Hippocampal formation (tissue), 2 donors: ENCODE results near the gene REM2.

Experiments
- DNase-seq, 2 donors: peaks; one replicate each; lab custom pipeline; 2025; lab: John Stamatoyannopoulos, UW

Gene REM2

DNA sequence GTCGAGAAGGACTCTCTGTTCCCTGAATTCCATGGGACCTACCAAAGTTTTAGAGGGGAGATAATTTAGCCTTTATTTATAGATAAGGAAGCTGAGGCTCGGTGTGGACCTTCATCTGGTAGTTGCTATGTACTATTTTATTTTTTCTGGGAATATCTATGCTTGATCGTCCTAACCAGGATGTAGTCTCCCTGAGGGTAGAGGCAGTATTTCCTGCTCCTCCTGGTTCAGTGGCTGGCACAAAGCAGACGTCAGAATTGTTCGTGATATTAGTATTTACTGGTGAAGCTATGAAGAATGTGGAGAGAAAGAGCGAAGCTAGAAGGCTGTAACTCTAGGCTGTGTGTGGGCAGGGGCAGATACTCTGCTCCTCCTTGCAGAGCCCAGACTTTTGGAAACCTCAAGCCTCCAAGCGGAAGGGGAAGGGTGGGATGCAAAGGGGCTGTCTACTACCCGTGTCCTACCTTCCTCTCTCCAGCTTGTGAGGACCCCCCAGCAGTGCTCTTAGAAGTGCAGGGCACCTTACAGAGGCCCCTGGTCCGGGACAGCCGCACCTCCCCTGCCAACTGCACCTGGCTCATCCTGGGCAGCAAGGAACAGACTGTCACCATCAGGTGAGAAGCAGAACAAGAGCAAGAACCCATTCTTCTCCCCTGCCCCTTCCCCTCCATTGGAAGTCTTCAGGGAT is 10.0 kb upstream of the REM2 start:
- DNase-seq = no peak

DNA sequence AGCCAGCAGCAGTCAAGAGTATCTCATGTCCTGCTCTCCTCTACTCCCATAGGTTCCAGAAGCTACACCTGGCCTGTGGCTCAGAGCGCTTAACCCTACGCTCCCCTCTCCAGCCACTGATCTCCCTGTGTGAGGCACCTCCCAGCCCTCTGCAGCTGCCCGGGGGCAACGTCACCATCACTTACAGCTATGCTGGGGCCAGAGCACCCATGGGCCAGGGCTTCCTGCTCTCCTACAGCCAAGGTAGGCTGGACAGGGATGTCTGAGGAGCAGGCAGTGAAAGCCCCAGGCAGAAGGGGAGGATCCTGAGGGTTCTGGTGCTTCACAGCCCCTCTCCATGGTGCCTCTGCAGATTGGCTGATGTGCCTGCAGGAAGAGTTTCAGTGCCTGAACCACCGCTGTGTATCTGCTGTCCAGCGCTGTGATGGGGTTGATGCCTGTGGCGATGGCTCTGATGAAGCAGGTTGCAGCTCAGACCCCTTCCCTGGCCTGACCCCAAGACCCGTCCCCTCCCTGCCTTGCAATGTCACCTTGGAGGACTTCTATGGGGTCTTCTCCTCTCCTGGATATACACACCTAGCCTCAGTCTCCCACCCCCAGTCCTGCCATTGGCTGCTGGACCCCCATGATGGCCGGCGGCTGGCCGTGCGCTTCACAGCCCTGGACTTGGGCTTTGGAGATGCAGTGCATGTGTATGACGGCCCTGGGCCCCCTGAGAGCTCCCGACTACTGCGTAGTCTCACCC is 7.8 kb upstream of the REM2 start:
- no peak for DNase-seq

DNA sequence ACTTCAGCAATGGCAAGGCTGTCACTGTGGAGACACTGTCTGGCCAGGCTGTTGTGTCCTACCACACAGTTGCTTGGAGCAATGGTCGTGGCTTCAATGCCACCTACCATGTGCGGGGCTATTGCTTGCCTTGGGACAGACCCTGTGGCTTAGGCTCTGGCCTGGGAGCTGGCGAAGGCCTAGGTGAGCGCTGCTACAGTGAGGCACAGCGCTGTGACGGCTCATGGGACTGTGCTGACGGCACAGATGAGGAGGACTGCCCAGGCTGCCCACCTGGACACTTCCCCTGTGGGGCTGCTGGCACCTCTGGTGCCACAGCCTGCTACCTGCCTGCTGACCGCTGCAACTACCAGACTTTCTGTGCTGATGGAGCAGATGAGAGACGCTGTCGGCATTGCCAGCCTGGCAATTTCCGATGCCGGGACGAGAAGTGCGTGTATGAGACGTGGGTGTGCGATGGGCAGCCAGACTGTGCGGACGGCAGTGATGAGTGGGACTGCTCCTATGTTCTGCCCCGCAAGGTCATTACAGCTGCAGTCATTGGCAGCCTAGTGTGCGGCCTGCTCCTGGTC is 7.2 kb upstream of the REM2 start:
- DNase-seq = no peak

DNA sequence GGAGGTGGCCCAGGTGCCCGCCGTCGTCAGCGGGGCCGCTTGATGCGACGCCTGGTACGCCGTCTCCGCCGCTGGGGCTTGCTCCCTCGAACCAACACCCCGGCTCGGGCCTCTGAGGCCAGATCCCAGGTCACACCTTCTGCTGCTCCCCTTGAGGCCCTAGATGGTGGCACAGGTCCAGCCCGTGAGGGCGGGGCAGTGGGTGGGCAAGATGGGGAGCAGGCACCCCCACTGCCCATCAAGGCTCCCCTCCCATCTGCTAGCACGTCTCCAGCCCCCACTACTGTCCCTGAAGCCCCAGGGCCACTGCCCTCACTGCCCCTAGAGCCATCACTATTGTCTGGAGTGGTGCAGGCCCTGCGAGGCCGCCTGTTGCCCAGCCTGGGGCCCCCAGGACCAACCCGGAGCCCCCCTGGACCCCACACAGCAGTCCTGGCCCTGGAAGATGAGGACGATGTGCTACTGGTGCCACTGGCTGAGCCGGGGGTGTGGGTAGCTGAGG is 6.0 kb upstream of the REM2 start:
- DNase-seq = no peak

DNA sequence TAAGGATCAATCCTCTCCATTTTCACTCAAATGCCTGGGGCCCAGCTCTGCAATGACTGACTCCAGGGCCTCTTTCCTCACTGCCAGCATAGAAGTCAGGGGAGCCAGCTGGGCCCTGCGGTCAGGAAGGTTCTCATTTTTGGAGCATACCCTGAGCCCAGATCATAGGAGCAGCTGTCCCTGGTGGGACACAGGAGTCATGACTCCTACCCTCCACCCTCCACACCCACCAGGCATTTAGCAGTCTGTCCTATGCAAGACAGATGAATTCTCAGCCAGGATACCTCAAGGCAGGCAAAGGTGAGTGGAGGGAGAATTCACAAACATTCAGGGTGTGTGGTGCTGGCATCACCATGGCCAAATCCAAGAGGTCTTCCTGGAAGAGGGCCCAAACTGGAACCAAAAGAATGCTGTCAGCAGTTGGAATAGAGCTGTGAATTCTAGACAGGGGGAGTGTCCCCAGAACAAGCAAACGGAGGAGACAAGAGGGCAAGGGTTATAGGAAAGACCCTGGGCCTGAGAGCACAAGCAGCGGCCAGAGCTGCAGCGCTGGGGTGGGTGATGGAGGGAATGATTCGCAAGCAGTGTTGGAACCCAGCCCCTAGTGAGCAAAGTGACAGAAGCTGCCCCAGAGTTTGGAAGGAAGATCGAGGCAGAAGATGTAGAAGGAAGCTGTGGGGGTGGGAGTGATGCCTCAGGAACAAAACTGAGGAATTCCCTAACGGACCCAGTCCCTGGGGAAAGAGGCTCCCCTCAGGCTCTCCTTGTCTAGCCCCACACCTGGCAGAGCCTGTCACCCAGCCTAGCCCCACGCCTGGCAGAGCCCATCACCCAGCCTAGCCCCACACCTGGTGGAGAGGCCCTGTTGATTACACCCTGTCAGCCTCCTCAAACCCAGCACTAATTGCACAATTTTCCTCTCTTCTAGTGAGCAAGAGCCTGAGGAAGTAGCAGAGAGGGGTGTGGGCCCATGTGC is 4.5 kb upstream of the REM2 start:
- DNase-seq = no peak

DNA sequence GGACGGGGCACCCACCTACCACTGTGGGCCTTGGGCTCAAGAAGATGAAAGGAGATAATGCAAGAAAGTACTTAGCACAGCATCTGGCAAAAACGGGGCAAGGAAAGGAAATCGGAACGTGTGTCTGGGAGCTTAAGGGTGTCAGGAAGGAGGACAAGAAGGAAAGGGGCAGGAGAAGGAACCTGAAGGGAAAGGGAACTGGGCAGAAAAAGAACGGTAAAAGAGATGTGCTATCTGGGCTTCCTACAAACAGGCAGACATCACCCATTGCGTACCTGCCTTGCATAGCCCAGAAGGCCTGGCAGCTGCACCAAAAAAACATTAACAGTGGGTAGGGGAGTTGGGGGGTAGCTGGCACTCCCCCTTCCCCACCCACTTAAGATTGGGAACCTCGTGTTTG is 958 bp upstream of the REM2 start:
- no peak for DNase-seq

DNA sequence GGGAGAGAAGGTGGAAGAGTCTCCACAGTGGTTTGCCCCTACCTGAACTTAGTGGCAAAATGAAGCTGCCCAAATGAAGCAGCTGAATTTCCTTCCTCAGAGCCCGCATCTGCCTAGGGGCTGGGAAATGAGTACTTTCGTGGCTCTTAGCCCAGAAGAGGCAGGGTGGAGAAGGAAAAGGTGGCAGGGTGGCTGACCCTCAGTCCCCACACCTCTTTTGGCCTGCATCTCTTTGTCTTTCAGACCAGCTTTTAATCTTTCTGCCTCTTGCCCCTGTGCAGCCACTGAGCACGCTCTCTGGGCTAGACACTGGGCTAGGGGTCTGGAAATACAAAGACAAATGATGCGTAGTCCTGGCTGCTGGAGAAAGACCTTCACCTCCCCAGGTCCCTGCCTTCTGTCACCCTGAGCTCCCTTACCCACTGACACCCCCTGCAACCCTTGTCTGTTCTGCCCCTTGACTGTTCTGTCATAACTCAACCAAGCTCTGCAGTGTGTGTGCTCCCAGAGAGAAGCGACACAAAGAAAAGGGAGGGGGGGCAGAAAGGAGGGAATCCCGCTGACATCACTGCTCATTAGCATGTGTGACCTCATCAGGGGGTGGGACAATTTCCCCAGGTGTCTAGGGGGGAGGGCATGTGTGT is 371 bp upstream of the REM2 start:
- no peak for DNase-seq

DNA sequence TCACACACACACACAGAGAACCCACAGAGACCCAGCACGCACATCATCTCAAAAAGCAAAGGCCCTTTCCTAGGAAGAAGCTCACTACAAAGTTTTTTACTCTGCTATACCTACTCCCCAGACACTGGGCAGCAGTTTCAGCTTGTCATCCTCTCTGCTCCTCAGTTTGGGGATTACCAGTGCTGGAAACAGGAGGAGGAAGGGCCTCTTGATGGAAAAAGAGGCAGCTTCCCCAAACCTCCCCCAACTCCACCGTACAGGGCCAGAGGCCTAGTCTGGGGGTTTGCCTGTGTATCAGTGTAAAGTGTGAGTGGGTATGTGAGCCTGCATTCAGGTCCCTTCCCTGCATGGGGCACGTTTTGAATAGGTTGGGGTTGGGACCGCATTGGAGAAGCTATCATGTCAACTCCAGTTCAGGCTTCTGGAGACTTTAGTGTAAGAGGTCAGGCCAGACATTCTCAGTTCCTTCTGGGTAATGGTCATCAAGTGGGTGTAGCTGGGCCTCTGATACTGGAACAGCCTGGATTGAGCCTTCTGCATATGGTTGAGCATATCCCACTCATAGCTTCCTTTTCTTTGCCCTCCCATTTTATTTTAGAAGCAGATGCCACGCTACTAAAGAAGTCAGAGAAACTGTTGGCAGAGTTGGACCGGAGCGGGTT is 1.2 kb downstream of the REM2 start:
- no peak for DNase-seq

DNA sequence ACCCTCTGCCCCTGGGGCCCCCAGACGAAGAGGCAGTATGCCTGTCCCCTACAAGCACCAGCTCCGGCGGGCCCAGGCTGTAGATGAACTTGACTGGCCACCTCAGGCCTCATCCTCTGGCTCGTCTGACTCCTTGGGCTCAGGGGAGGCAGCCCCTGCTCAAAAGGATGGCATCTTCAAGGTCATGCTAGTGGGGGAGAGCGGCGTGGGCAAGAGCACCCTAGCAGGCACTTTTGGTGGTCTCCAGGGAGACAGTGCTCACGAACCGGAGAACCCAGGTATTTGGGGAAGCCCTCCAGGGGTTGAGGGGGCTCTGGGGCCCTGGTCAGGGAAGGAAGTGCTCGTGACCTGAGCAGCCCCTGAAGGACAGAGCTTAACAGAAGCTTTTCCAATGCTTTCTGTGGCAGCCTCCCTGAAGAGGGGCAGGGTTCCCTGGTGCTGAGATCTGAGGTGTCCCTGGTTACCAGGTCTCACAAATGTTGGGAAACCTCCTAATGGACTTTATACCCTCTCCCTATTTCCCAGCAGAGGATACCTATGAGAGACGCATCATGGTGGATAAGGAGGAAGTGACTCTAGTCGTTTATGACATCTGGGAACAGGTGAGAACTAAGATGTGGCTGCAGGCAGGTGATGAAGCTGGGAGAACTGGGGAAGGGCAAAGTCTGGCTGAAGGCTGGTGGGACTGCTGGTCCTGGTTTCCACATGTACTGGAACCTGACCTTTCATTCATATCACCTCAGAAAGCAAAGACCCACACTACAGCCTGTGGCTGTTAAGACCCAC is 1.9 kb downstream of the REM2 start:
- no peak for DNase-seq

DNA sequence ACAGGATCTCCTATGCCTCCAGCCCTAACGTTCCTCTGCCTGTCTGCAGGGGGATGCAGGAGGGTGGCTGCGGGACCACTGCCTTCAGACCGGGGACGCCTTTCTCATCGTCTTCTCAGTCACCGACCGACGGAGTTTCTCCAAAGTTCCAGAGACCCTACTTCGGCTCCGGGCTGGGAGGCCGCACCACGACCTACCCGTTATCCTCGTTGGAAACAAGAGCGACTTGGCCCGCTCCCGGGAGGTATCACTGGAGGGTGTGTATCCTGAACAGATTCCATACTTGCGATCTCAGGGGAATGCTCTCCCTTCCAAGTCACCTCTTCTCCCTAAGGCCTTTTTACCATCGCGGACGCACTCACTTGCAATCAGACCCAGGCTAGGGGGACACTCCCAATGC is 3.0 kb downstream of the REM2 start:
- no peak for DNase-seq

DNA sequence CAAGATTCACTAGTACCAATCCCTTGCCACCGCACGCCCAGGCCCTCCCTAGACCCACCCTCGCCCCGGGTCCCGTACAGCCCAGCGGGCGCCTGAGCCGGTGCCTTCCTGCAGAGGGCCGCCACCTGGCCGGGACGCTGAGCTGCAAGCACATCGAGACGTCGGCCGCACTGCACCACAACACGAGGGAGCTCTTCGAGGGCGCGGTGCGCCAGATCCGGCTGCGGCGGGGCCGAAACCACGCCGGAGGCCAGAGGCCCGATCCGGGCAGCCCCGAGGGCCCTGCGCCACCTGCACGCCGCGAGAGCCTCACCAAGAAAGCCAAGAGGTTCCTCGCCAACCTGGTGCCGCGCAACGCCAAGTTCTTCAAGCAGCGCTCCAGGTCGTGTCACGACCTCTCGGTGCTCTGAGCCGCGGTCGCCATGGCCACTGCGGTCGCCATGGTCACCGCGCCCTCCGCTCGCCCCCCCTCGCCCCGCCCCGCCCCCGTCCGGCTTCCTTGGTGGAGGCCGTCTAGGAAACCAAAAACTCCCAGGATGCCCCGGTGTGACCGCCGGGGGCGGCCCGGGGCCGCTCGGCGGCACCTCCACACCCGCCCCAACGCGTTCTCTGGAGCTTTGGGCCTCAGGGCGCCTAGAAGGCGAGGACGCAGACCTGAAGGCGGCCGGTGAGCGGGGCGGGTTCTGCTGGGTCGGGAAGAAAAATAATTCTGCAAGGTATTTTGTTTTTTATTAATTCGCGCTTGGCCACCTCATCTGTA is 3.7 kb downstream of the REM2 start:
- peak in 1 of 2 donors; percentile 36 for DNase-seq

DNA sequence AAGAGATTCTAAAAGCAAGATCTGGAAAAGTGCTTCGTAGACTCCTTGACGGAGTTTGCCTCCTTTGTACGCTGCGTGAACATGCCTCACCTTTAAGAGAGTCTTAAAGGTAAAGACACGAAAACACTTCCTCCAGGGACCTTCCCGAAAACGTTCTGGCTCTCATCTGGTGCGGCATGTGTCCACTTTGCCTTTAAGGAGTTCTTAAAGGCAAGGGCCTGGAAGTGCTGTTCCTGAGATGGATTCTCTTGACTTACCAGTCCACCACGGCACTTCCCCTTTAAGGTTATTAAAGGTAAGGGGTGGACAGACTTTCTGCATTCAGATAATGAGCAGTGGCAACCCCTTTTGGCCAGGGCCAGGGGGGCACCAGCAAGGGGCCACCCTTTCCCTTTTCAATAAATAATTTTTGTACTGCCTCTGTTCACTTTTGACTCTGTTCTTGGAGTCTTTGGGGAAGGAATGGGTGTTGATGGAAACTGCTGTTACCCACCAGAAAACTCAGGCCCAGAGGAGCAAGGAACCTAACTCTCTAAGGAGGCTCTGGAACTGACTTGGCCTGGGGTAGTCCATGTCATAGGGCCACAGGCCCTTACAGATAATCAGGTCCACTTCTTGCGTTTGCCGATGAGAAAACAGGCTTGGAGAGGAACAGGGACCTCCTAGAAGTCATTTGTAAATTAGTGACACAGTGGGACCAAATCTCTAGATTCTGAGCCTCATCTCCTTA is 4.4 kb downstream of the REM2 start:
- no peak for DNase-seq

DNA sequence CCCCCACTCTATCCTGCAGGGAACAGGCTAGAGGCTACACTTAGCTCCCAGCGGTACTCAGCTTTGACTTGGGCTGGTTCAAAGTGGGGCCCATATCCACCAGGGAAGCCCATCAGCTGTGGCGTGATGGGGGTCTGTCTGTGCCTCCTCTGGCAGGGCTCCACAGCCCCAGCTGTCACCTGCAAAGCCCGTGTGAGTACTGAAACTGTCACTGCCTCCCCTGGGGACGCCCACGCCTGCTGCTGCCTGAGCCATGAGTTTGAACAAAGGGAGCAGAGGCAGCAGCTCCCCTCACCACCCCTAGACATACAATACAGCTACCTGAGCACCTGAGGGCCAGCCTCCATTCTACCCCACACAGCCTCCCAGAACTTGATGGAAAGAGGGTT is 5.0 kb downstream of the REM2 start:
- DNase-seq = no peak

DNA sequence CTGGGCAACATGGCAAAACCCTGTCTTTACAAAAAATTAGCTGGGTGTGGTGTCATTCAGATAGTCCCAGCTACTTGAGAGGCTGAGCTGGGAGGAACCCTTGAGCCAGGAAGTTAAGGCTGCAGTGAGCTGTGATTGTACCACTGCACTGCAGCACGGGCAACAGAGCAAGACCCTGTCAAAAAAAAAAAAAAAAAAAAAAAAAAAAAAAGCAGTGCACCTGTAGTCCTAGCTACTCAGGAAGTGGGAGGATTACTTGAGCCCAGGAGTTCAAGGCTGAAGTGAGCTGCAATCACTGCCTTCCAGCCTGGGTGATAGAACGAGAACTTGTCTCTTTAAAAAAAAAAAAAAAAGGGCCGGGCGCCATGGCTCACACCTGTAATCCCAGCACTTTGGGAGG is 5.6 kb downstream of the REM2 start:
- no peak for DNase-seq

DNA sequence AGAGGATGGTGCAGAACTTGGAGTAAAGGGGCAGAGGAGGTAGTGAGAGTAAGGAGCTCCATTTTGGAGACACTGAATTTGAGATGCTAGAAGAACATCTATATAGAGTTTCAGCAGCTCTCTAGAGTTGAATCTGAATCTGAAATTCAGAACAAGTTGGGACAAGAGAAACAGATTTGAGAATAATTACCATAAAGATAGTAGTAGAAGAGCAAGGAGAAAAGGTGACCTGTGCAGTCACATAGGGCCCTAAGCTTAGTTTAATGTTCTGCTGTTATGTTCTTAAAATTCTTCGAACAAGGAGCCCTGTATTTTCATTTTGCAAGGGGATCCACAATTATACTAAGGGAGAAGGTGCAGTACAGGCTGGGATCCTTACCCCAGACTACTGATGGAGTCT is 7.4 kb downstream of the REM2 start:
- DNase-seq = no peak

DNA sequence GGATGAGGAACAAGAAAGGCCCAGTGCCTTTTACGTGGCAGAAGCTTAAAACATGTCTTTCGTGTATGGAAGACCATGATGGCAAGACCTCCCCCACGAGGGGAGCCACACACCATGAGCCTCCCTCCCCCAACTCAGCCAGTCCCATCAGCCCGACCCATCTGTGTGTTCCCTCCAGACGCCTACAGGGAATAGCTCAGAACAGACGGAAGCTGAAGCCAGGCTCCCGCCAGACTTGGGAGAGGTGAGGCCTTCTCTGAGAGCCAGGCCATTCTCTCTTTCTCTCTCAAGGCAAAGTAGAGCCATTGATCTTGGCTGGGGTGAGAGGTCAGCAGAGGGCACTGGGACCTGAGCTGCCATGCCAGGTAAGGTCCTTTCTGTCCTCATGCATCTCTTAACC is 9.5 kb downstream of the REM2 start:
- no peak for DNase-seq

DNA sequence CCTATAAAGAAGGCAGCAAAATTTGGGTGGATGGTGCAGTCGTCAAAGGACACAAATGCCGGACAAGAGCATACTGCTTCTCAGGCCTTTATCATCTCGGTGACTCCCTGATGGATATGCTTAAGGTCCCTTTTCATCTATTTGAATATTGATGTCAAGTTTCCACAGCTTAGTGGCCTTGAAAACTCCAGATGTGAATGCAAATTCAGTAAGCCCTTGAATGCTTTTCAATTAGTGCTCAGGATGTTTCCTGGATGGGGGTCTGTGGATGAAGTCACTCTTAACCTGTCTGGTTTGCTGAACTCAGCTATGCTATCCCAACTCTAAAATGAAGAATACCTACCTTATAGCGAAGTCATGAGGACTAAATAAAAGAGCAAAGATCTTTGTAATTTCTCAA is 10.7 kb downstream of the REM2 start:
- no peak for DNase-seq

DNA sequence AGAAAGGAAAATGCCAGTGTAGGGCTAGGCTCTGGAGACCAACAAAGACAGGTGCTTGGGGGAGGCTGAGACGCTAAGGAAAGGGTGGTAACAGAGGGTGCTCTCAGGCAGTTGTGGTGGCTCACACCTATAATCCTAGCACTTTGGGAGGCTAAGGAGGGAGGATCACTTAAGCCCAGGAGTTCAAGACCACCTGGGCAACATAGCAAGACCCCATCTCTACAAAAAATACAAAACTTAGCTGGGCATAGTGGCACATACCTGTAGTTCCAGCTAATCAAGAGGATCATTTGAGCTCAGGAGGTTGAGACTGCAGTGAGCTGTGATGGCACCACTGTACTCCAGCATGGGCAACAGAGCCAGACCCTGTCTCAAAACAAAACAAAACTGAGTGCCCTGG is 12.4 kb downstream of the REM2 start:
- no peak for DNase-seq

DNA sequence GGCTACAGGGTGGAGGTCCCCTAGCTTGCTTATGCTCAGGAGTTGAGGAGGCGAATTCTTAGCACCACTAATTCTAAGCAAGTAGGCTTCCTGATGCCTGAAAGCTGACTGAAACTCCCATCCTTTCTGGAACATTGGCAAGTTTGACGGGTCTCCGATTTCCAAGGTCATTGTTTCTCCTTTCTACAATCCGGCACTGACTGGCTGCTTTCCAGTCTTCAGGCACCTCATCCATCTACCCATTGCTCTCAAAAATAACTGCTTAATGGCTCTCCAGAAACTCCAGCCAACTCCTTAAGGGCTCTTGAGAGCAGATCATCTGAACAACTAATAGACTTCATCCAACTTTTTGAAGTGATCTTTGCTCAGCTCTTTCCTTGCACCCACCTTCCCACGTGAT is 13.3 kb downstream of the REM2 start:
- DNase-seq = no peak
